RKO (cell line): ENCODE measurements around the gene PLCD1.
"Not testable (repeated sequence)": the region's sequence is repeated elsewhere in the genome, so short reads cannot be mapped to it uniquely, and the experiment has no call there.

Source experiments
- DNase-seq: peaks from one replicate; pipeline ENCODE4 v3.0.0-alpha.2; 2016; ENCODE audit warnings: low spot score

The PLCD1 gene

GRCh38 chr3:38036906-38037305, 7.5 kb upstream of the PLCD1 start:
- DNase-seq = no peak

- no peak for DNase-seq
Observed at GRCh38 chr3:38036286-38036685, 6.8 kb upstream of the PLCD1 start.

GRCh38 chr3:38034335-38034734, 4.9 kb upstream of the PLCD1 start:
- DNase-seq = not testable (repeated sequence)

GRCh38 chr3:38033586-38033985, 4.1 kb upstream of the PLCD1 start:
- not testable (repeated sequence) for DNase-seq

GRCh38 chr3:38032328-38032865, 3.0 kb upstream of the PLCD1 start:
- DNase-seq = no peak

GRCh38 chr3:38031022-38031994, 1.9 kb upstream of the PLCD1 start:
- DNase-seq = no peak

- DNase-seq = no peak
Observed at GRCh38 chr3:38030126-38031021, 932 bp upstream of the PLCD1 start.

- DNase-seq = no peak
Observed at GRCh38 chr3:38028621-38029361, 651 bp downstream of the PLCD1 start.

- DNase-seq = no peak
Observed at GRCh38 chr3:38027466-38028465, 1.7 kb downstream of the PLCD1 start.

- DNase-seq = no peak
Observed at GRCh38 chr3:38026856-38027255, 2.6 kb downstream of the PLCD1 start.

GRCh38 chr3:38022896-38023709, 6.3 kb downstream of the PLCD1 start:
- no peak for DNase-seq

GRCh38 chr3:38022301-38022700, 7.1 kb downstream of the PLCD1 start:
- DNase-seq = no peak

GRCh38 chr3:38021196-38021595, 8.2 kb downstream of the PLCD1 start:
- DNase-seq = no peak

- DNase-seq = no peak
Observed at GRCh38 chr3:38020342-38020726, 9.1 kb downstream of the PLCD1 start.

GRCh38 chr3:38019658-38020341, 9.6 kb downstream of the PLCD1 start:
- no peak for DNase-seq

- DNase-seq = no peak
Observed at GRCh38 chr3:38018296-38019266, 10.9 kb downstream of the PLCD1 start.

GRCh38 chr3:38017445-38018295, 11.8 kb downstream of the PLCD1 start:
- DNase-seq = no peak
